Measurements from ENCODE around the gene JAG1.
A peak's percentile ranks its signal among the peaks of the same experiment; 100 is the strongest.

Gene JAG1

DNA sequence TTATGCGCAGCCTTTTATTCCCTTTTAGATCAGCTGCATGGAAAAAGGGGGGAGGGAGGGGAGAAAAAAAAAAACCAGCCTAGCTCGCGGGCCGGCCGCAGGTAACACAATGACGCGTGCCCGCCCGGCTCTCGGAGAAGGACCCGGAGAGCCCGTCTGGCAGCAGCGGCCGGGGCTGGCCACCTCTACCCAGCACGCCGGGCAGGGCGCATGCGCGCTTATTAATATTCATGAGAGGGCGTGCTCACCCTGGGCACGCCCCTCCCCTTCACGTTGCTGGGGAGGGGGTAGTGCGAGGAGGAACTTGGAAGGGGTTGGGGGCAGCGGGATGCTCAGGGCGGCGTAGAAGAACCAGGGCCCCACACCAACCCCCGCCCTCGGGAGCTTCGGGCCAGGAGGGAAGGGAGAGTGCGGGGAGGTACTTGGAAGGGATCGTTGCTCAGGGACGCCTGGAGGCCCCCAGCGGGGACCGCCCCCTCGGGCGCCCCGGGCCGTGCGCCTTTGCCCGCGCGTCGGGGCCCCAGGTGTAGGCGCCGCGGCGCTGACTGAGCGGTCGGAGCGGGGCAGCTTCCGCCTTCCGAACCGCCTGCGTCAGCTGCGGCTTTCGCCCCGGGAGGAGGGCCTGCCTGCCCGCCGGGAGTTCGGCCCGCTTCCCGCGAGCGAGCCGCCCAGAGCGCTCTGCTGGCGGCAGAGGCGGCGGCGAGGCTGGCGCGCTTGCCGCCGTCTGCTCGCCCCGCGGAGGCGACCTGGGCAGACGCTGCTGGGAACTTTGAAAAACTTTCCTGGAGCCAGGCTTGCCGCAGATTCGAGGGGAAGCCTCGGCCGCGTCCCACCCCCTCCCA lies at the start of gene JAG1:
TSS of gene JAG1 (minus strand) at position 158 of the 842 bp plus-strand sequence. CDS start 469 bp downstream, outside the sequence.
- DNase-seq, result peak; percentile 35

DNA sequence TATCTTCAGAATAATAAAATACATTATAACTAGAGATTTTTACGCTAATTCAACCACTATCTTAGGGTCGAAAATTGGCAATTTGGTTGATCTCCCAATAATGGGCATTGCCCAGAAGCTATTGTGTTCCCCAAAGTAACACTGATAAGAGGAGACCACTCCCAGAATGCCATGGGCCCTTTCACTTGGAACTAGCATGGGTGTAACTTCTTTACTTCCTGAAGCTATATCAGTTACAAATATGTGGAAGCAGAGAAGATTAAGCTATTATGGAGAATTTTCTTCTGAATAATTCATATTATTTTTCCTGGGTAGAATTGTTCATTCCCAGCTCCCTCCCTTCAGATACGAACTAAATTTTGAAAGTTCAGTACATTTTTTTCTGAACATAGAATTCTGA lies 48.2 kb upstream of the JAG1 start:
- no peak for DNase-seq

DNA sequence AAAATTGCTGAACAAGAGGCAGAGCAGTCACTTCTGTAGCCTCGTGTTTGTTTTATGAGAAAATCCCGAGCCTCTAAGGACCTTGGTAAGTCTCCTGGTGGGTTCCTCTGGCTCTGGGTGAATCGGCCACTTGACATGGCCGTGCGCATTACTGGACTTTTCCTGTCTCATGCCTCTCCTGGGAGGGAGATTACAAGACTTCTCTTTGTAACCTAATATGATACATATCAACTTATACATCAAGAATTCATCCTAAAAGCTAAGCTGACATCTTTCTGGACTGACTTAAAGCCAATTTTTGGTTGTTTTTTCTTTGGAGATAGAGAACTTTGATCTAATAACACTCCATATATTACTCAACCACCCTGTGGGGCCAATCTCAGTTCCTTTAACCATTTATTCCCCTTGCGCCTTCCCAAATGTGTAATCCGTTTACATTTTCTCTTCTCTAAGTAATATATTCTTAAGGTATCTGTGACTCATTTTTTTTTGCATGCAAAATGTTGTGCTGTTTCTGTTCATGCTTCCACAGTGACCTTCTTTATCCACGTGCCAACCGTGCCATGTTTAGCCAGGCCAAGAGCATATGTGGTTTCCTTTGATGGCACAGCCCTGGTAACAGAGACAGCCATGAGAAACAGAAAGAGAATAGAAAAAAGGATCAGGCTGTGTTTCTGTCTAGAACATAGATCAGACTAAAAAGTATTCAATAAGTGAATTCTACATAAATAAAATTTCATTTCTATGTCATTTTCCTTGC lies 47.5 kb upstream of the JAG1 start:
- no peak for DNase-seq

DNA sequence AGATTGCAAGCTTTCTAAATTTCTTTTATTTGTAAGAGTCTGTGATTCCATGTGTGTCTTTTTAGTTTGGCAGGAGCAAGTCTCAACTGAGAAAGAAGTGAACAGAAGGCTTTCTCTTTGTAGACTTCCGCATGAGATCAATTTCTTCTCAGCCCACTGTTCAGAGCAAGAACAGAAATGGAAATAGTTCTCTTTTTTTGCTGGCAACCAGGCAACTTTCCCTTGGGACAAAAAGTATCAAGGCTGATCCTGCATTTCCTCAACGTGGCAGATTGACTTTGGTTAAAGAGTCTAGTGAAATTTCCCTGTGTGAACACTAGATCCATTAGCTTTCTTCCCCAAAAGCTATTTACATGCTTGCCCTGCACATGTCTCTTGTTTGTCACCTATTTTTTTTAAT lies 46.8 kb upstream of the JAG1 start:
- DNase-seq, result no peak

DNA sequence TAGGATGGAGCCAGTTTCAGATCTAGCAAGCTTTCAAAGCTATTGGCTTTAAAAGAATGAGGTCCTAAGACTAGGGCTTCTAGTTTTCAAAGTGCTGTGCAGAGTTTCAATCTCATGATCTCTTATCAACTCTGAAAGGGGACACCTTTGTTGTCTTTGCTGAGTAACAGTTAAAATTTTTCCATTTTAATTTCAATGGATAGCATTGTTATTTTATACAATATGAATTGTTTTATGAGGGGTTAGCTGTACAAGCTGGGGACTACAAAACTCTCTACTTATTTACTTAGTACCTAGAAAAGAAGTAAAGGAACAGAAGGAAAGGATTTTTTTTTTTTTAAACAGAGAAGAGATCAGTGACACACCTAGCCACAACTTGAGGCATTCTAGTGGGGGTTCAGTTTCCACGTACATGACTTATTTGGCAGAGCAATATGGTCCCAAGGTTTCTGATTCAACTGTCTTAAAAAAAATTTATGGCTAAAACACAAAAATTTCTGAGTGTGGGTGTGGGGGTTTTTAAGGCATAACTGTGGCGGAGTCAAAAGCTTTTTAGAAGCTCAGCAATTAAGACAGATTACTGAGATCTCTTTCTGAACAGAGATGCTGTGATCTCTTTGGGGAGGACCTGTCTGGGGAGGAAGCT lies 46.1 kb upstream of the JAG1 start:
- DNase-seq, result no peak

DNA sequence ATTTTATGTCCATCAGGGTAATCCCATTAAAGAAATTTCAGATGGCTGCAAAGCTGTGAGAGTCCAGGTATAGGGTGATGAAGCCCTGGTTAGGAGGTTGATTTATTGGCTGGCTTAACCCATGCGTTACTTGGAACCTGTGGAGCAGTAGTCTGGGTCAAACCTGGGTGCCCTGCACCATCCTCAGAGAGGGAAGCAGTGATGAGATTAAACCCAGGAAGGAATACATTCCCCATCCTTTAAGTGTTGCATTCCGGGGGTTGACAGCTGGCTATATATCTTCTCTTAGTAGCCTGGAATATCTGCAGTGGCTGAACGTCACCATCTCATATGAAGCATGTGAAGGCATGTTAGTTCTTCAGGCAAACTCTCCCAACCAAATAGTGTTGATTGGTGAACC lies 44.9 kb upstream of the JAG1 start:
- DNase-seq, result no peak

DNA sequence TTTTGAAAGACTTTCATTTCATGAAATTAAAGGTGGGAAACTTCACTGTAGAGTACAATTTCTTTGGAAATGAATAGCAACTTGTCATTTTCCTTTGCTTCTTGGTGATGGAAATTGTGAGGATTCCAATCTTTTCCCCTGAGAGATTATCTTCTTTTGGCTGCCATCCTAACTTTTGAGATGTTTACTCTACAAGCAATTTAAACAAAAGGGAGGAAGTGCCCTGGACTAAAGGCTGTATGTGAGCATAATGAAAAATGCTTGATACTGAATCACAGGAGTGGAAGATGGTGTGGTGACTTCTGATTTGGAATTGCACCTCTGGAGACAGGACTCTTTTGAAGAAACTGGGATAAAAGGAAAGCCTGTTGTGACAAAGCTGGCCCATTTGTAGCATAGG lies 43.1 kb upstream of the JAG1 start:
- DNase-seq, result no peak

DNA sequence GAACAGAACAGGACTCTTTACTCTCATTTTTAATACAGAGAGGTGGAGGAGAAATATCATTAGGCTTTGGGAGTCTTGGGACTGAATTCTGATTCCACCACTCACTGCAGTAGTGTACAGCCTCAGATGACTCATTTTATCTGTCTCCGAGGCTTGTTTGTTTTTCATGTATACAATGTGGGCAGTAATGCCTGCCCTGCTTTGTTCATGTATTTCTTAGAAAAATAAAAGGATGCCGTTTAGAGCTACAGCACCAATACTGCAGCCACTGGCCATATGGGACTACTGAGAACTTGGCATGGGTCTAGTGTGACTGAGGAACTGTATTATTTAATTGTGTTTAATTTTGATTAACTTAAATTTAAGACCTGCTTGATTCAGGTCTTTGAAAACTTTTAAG lies 41.2 kb upstream of the JAG1 start:
- DNase-seq, result no peak

DNA sequence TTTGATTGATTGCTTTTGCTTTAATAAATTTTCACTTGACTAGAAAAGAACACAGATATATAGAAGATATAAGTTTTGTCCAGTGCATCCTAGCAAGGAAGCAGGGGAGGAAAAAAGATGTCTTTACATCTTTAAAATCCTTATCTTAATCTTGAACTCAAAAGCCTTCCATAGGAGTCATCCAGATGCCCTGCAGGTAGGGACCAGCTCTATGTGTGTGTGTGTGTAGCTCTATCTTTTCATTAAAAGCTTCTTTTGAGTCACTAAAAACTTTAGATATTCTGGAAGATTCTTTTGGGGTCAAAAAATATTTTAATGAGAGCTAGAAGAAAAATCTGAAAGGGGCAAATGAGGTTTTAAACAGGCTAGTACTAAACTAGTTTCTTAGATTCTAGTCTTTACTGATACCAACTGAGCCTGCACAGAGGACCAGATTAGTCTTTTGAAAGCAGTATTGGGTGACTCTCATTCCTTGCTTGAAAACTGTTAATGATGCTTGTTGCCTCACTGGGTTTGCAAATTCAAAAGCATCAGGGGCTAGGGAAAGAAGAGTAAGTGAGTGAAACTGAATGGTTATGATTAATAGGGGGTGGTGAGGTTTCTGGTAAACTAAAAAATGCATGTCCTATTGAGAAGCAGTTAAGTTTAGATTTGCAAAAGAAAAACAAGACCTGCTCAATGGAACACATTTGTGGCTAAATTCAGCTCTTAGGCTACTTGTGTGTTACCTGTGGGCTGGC lies 40.6 kb upstream of the JAG1 start:
- no peak for DNase-seq

DNA sequence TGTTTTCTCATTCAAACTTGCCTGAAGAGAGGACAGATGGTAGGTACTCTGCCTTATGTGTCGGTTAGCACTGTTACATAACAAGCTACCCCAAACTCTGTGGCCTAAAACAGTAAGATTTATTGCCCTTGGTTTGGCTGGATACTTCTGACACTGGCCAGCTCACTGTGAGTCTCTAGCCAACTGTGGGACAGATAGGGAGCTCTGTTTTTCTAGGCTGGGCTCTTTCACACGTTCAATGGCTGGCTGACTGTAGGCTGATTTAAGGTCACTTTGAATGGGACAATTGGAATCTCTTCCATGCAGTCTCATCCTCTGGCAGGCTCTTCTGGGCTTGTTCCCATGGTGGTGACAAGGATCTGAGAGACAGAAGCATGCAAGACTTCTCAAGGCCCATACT lies 39.4 kb upstream of the JAG1 start:
- DNase-seq, result no peak

DNA sequence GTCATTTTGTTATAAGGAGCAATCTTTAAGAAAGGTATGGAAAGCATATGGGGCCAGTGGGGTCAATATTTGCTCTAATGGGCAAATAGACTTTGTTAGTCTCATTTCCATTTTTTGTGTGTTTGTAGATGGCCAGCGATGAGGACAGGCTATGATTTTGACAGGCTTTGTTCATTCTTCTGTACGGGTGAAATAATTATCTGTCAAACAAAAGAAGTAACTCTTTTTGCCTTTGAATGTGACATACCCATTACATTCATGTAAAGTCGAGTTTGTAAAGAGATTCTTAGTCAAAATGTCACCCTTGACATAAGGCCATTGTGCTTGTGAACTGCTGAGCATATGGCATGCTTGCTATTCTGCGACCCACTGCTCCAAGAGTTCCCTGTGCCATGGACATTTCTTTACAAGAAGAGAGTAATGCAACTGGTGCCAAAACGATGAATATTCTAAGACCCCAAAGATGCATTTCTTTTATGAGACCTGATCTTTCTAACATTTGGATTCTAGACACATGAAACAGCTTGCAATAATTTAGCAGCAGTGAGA lies 38.2 kb upstream of the JAG1 start:
- DNase-seq, result no peak

DNA sequence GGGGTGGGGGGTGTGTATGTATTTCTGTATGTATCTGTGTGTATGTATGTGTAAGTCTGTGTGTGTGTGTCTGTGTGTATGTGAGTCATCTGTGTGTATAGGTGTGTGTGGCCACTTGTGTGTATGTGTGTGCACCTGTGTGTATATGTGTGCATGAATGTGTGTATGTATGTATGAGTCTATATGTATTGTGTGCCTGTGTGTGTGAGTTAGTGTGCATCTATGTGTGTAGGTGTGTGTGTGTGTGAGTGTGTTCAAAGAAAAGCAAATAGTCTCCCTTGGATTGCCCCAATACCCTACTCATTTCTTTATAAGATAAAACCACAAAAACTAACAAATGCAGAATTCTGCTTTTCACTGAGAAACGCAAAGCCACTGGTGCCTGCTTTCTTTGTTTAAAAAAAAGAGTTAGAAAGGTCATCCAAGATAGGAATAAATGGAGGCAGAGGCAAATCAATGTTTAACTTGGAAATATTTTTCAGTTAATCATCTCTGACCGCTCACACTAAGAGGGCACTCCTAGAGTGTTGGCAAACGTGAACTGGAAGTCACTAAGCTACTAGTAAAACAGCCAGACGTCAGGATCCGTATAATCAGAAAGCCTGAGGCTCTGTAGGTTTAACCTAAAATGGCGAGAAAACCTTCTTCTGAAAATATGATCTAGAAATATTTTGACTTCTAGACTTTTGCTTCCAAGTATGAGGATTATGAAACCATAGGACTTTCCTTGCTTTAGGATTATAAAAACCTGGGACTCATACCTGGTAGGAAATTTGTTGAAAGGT lies 37.4 kb upstream of the JAG1 start:
- no peak for DNase-seq

DNA sequence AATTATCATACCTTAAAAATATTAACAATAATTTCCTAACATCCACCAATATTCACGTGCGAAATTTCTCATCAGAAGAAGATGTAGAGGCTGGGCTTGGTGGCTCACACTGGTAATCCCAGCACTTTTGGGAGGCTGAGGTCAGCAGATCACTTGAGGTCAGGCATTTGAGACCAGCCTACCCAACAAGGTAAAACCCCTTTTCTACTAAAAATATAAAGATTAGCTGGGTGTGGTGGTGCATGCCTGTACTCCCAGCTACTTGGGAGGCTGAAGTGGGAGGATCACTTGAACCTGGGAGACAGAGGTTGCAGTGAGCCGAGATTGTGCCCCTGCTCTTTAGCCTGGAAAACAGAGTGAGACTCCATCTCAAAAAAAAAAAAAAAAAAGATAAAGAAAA lies 36.1 kb upstream of the JAG1 start:
- DNase-seq, result no peak

DNA sequence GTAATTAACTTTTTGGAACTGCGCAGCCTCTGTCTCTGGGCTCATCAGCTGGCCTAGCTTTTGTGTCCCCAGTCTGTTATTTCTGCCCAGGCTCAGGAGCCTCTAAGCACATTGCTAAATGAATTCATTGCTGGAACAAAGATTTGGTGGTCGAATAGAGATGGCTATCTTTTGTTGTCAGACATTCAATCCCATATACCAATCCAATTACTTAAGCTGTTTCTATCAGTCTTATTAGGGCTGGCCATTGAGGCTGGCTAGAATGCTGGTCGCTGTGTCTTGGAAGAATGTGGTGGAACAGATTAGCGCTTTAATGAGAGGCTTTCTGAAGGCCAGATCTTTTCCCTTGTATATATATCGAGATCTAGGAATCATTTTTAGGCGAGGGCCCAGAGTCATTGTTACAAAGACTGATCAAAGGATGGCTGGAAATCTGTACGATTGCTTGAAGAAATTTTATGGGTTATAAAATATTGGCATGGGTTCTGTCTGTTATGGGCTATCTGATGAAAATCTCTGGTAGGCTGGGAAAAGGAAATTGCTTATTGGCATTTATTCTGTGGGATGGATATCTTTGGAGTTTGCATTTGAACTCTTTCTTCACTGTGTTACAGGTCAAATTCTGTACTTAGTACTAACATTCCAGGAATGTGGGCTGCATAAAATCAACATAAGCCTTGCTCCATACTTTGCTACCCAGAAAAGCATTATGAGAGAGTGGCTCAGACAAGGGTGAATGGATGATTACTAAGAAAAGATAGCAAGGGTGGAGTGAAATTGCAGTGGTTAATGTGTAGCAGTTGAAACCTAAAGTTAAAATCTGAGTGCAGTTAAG lies 34.8 kb upstream of the JAG1 start:
- no peak for DNase-seq

DNA sequence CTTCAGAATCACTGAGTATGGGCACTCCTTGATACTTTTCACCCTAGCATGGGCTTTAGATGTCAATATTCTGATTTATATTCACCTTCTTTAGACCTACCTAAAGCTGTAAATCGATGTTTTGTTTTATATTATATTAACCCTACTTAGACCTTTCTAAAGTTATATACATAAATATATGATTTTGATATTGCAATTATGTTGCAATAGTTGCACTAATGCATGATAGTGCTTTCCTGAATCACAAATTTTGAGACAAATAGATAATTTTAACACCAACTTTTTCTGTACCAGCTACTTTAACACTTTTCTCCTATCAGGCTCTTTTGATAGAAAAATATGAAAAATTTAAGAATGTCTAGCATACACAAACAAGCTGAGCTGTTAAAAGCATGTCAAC lies 34.0 kb upstream of the JAG1 start:
- DNase-seq, result no peak

DNA sequence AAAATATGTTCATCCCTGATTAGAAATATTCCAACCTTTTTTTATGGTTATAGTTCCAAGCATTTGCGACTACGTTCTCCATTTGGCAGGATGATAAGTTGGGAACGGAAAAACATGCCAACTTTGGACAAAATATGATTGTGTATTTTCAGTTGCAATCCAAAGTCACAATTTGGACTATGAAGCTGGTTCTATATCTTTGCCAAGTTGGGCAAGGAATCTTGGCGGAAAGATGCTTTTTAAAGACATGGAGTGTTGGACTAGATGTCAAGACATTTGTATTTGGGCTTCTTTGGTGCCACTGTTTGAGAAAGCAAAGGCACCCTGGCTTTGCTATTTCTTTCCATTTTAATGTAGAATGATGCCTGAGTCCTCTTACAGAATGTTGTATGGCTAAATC lies 33.3 kb upstream of the JAG1 start:
- no peak for DNase-seq

DNA sequence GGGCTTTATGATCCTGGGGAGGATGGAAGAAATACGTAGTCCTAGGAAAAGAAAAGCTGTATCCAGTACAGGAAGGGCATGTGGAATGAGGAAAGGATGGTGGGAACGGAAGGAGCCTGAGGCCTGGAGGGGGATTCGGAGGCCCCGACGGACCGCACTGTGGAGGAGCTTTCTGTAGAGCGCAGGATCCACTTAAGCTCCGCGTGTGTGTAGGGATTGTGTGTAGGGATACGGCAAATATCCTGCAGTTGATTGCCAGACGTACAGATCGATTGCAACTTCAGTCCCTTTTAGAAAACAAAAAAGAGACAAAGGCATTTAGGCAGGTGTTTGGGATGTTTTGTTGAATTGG lies 32.6 kb upstream of the JAG1 start:
- no peak for DNase-seq

DNA sequence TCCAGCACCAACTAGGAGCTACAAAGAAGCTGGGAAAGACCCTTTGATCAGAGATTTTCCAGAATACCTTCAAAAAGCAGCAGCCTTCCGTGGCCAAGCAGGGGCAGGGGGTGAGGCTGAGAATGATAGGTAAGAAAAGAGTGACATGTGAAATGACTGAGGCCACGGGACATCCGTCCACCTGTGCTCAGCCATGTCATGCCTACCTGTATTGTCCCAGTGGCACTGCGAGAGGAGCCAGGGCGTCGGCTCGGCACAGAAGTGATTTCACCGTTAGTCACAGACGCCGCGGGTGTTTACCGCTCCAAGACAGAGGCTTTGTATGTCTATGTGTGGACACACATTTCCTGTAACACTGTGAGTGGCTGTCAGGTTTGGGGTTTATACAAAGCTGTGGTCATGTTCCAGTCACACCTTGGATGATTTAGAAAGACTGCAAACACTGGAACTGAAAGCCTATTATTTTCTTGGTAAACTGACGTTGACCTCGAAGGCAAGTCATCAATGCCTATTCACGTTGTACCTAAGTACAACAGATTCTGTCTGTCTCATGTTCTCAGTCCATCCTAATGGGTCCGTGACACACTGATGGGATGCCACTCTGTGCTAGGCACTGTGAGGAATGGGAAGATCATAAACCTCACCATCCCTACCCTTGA lies 32.1 kb upstream of the JAG1 start:
- no peak for DNase-seq

DNA sequence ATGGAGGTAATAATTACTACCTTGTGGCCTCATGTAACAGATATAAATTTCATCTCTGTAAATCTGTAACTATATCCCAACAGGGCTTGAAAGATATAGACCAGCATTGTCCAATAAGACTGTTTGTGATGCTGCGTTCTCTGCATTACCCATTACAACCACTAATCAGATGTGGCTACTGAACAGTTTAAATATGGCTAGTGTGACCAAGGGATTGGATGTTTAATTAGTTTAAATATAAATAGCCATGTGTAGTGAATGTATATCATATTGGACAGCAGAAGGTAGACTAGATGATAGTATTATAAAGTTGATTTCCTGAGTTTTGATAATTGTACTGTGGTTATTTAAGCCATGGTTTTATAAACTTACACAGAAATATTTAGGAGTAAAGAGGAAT lies 27.8 kb upstream of the JAG1 start:
- DNase-seq, result no peak

DNA sequence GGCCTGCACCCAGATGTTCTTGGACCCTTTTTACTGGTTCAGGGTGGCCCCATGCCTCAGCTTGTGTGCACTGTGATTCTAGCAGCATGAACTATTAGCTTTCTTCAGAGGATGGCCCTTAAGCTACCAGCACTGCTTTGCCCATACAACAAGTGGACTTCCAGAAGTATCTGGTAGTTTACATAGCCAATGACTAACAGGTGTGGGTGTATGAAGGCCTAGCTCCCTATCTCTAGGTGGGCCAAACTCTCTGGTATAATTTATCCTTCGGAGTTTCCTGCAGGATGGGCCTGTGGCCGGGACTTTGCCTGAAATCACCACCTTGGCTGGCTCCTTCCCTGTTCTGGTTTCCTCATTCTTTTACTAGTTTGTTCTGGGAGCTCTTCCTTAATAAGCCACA lies 26.1 kb upstream of the JAG1 start:
- DNase-seq, result no peak

DNA sequence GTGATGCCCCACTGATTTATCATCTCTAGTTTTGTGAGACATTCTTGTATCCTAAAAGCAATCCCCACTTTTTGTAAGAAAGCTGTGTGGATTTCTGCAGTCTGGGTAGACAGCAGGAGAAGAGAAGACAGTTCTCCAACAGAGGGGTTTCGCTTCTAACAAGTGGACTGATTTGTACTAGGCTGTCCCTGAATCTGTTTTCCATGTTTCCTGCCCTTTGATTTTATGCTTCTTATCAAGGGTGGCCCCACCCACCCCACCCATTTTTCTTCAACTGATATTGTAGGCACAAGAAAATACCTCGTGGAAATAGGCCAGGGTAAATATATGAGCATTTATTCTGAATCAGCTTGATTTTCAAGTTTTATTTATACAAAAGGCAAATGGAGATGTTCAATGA lies 25.7 kb upstream of the JAG1 start:
- DNase-seq, result no peak
